Measurements from ENCODE around the gene SIK3.
A peak's percentile ranks its signal among the peaks of the same experiment; 100 is the strongest.
"Not testable (repeated sequence)": the region's sequence is repeated elsewhere in the genome, so short reads cannot be mapped to it uniquely, and the experiment has no call there.

Gene SIK3

DNA sequence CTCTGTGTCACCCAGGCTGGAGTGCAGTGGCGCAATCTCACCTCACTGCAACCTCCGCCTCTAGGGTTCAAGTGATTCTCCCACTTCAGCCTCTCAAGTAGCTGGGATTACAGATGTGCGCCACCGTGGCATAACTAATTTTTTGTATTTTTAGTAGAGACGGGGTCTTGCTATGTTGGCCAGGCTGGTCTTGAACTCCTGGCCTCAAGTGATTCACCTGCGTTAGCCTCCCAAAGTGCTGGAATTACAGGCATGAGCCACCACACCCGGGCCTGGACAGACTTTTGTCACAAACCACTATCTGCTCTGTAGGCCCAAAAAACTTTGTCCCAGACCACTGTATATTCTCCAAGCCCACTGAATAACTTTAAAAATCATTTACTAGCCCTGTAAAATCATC, 74.5 kb downstream of the SIK3 start:
- H3K4me1 Mint-ChIP-seq (ENCODE audit: low read depth): peaks cover 85% of the 10 kb centered on the region
- not testable (repeated sequence) for H3K4me3 Mint-ChIP-seq; H3K36me3 Mint-ChIP-seq (ENCODE audit: low read depth); H3K27me3 Mint-ChIP-seq; DNase-seq; H3K9me3 Mint-ChIP-seq
- peak overlapping the region; percentile 22 for H3K27ac Mint-ChIP-seq

DNA sequence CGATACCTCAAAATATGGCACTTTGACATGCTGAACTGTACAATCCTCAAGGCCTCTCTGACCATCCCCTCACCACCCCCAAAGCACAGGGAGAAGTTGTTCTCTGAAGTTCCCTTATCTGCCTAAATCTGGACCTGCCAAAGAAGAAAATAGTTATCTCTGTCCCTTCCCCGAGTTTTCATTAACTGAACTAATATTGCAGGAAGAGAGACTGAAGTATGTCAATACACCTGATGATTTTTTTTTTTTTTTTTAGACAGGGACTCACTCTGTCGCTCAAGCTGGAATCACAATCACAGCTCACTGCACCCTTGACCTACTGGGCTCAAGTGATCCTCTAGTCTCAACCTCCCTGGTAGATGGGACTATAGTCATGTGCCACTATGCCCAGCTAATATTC, 75.0 kb downstream of the SIK3 start:
- Mint-ChIP-seq H3K27me3 (no peaks in the 10 kb centered on the region), H3K36me3 (ENCODE audit: low read depth) (peaks cover 4% of the 10 kb centered on the region), H3K4me3 (peak overlapping the region; percentile 8), H3K9me3 (no peaks in the 10 kb centered on the region), H3K27ac (peak overlapping the region; percentile 92), H3K4me1 (ENCODE audit: low read depth) (peaks cover 84% of the 10 kb centered on the region)
- no peak for DNase-seq

DNA sequence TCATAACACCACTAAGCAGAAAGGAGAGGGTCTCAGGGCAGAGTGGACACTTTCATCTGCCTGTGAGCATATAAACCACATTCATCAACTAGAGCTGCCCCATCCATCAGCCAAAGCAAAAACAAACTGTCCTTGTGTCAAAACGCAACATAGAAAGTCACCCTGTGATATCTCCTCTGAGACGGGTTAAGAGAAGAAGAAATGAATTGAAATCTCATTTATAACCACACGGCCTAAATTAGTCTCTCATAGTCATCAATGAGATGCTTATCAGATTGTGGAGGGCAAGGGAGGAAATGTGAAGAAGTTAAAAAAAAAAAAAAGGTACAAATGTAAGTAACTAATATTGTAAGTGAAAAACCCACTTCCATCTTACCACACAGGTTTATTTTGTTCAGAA, 75.7 kb downstream of the SIK3 start:
- Mint-ChIP-seq H3K27me3 (no peaks in the 10 kb centered on the region), H3K36me3 (ENCODE audit: low read depth) (peaks cover 4% of the 10 kb centered on the region), H3K9me3 (no peaks in the 10 kb centered on the region), H3K4me3 (peak overlapping the region; percentile 14), H3K4me1 (ENCODE audit: low read depth) (peaks cover 85% of the 10 kb centered on the region), H3K27ac (peak overlapping the region; percentile 92)
- no peak for DNase-seq

DNA sequence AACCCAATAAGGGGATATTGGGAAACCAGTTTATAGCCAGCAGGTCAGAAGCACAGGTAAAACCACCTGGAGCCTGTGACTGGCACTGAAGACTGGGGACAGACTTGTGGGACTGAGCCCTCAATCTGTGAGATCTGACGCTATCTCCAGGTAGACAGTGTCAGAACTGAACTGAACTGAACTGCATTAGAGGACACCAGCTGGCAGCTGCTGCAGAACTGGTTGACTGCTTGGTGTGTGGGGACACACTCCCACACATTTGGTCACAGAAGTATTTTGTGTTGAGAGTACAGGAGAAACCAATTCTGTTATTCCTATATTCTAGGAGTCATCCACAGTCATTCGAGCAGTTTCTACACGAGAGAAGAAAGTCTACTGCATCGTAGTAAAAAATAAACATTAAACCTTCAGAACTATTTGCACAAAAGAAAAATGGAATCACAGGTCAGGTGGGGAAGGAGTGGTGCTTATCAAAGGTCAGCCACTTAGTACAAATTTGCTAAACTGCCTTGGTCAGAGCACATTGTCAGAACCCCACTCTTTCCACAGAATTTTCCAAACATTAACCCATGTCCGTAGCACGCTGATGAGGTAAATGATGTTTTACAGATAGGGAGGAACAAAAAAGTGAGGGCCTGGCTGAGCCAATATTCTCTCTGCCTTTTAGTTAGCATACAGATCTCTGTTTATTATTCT, 77.2 kb downstream of the SIK3 start:
- Mint-ChIP-seq H3K27me3 (no peaks in the 10 kb centered on the region), H3K36me3 (ENCODE audit: low read depth) (peaks cover 6% of the 10 kb centered on the region), H3K4me1 (ENCODE audit: low read depth) (peaks cover 73% of the 10 kb centered on the region), H3K27ac (peak overlapping the region; percentile 74), H3K9me3 (no peaks in the 10 kb centered on the region), H3K4me3 (no peak overlapping the region)
- DNase-seq: no peak

GRCh38 chr11:117020287-117020686, 77.9 kb downstream of the SIK3 start:
- H3K9me3 Mint-ChIP-seq: no peaks in the 10 kb centered on the region
- no peak overlapping the region for H3K4me3 Mint-ChIP-seq
- H3K27me3 Mint-ChIP-seq: no peaks in the 10 kb centered on the region
- peak overlapping the region; percentile 74 for H3K27ac Mint-ChIP-seq
- H3K4me1 Mint-ChIP-seq (ENCODE audit: low read depth): peaks cover 68% of the 10 kb centered on the region
- no peak for DNase-seq
- peaks cover 6% of the 10 kb centered on the region for H3K36me3 Mint-ChIP-seq (ENCODE audit: low read depth)

GRCh38 chr11:117019871-117020270, 78.4 kb downstream of the SIK3 start:
- H3K4me1 Mint-ChIP-seq (ENCODE audit: low read depth): peaks cover 64% of the 10 kb centered on the region
- no peak overlapping the region for H3K4me3 Mint-ChIP-seq

DNA sequence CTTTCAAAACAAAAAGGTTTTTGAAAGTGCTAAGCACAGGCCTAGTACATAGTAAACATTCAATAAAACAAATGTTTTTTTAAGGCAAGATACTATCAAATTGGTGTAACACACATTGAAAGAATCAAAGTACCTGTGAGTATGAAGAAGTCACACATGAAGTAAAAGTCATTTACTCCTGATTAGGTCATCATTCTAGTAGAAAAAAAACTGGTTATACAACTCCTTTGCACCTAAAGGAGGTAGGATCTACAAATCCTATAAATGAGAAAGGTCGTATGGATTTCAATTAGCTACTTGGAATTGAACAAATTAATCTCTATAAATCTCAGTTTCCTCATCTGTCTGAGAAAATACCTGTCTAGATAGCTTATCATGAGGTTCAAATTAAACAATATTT, 80.8 kb downstream of the SIK3 start:
- Mint-ChIP-seq H3K4me3 (no peak overlapping the region), H3K27me3 (no peaks in the 10 kb centered on the region), H3K9me3 (no peaks in the 10 kb centered on the region), H3K36me3 (ENCODE audit: low read depth) (peaks cover 6% of the 10 kb centered on the region), H3K4me1 (ENCODE audit: low read depth) (peaks cover 51% of the 10 kb centered on the region), H3K27ac (no peak overlapping the region)
- DNase-seq: no peak

More at GRCh38 chr11:117019871-117020270, 78.4 kb downstream of the SIK3 start:
- Mint-ChIP-seq H3K27ac (peak overlapping the region; percentile 74), H3K27me3 (no peaks in the 10 kb centered on the region), H3K36me3 (ENCODE audit: low read depth) (peaks cover 6% of the 10 kb centered on the region), H3K9me3 (no peaks in the 10 kb centered on the region)
- no peak for DNase-seq

- Mint-ChIP-seq H3K27me3 (no peaks in the 10 kb centered on the region), H3K4me3 (no peak overlapping the region), H3K4me1 (ENCODE audit: low read depth) (peaks cover 52% of the 10 kb centered on the region), H3K36me3 (ENCODE audit: low read depth) (peaks cover 6% of the 10 kb centered on the region), H3K9me3 (no peaks in the 10 kb centered on the region), H3K27ac (no peak overlapping the region)
- DNase-seq: no peak
Measured at GRCh38 chr11:117016747-117017146, 81.5 kb downstream of the SIK3 start.

DNA sequence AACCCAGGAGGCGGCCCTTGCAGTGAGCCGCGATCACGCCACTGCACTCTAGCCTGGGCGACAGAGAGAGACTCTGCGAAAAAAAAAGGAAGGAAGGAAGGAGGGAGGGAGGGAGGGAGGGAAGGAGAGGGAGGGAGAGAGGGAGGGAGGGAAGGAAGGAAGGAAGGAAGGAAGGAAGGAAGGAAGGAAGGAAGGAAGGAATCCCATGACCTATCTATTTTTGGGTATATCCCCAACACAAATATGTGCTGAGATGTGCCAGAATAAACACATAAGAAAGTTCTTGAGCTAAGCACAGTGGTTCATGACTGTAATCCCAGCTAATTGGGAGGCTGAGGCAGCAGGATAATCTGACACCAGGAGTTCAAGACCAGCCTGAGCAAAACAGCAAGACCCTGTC, 82.0 kb downstream of the SIK3 start:
- H3K36me3 Mint-ChIP-seq (ENCODE audit: low read depth): peaks cover 5% of the 10 kb centered on the region
- H3K9me3 Mint-ChIP-seq: no peaks in the 10 kb centered on the region
- H3K27me3 Mint-ChIP-seq: no peaks in the 10 kb centered on the region
- no peak for DNase-seq
- H3K4me3 Mint-ChIP-seq: no peak overlapping the region
- H3K27ac Mint-ChIP-seq: no peak overlapping the region
- H3K4me1 Mint-ChIP-seq (ENCODE audit: low read depth): peaks cover 53% of the 10 kb centered on the region

DNA sequence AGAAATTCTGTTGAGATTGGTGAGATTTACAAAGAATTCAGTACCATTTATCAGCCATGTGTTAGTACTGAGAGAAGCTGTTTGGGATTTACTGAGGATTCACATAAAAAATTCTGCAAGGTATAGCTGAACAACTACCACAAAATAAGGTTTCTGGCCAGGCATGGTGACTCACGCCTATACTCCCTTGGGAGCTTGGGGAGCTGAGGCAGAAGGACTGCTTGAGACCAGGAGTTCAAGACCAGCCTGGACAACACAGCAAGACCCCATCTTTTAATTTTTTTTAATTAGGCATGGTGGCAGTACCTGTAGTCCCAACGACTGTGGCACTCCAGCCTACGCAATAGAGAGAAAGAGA, 86.7 kb downstream of the SIK3 start:
- Mint-ChIP-seq H3K9me3 (no peaks in the 10 kb centered on the region), H3K36me3 (ENCODE audit: low read depth) (peaks cover 7% of the 10 kb centered on the region), H3K27ac (peak overlapping the region; percentile 69), H3K27me3 (no peaks in the 10 kb centered on the region), H3K4me3 (no peak overlapping the region), H3K4me1 (ENCODE audit: low read depth) (peaks cover 44% of the 10 kb centered on the region)
- no peak for DNase-seq

GRCh38 chr11:117010808-117011540, 87.3 kb downstream of the SIK3 start:
- Mint-ChIP-seq H3K27ac (peak overlapping the region; percentile 69), H3K36me3 (ENCODE audit: low read depth) (peaks cover 7% of the 10 kb centered on the region), H3K4me3 (no peak overlapping the region), H3K27me3 (no peaks in the 10 kb centered on the region), H3K4me1 (ENCODE audit: low read depth) (peaks cover 50% of the 10 kb centered on the region), H3K9me3 (no peaks in the 10 kb centered on the region)
- DNase-seq: no peak

- DNase-seq: no peak
- Mint-ChIP-seq H3K4me3 (peak overlapping the region; percentile 15), H3K27ac (peak overlapping the region; percentile 89), H3K27me3 (no peaks in the 10 kb centered on the region), H3K36me3 (ENCODE audit: low read depth) (peaks cover 10% of the 10 kb centered on the region), H3K4me1 (ENCODE audit: low read depth) (peaks cover 55% of the 10 kb centered on the region), H3K9me3 (no peaks in the 10 kb centered on the region)
Measured at GRCh38 chr11:117009905-117010605, 88.2 kb downstream of the SIK3 start.

GRCh38 chr11:117005758-117006157, 92.5 kb downstream of the SIK3 start:
- H3K4me3 Mint-ChIP-seq: no peak overlapping the region
- peaks cover 67% of the 10 kb centered on the region for H3K4me1 Mint-ChIP-seq (ENCODE audit: low read depth)
- peaks cover 34% of the 10 kb centered on the region for H3K36me3 Mint-ChIP-seq (ENCODE audit: low read depth)
- peak overlapping the region; percentile 51 for H3K27ac Mint-ChIP-seq
- DNase-seq: no peak
- H3K27me3 Mint-ChIP-seq: no peaks in the 10 kb centered on the region
- H3K9me3 Mint-ChIP-seq: no peaks in the 10 kb centered on the region

- Mint-ChIP-seq H3K27me3 (no peaks in the 10 kb centered on the region), H3K4me1 (ENCODE audit: low read depth) (peaks cover 69% of the 10 kb centered on the region), H3K27ac (peak overlapping the region; percentile 93), H3K36me3 (ENCODE audit: low read depth) (peaks cover 35% of the 10 kb centered on the region), H3K9me3 (no peaks in the 10 kb centered on the region), H3K4me3 (no peak overlapping the region)
- no peak for DNase-seq
Measured at GRCh38 chr11:117002639-117003299, 95.5 kb downstream of the SIK3 start.
